Measurements from ENCODE around the gene SEC24C.

DNA sequence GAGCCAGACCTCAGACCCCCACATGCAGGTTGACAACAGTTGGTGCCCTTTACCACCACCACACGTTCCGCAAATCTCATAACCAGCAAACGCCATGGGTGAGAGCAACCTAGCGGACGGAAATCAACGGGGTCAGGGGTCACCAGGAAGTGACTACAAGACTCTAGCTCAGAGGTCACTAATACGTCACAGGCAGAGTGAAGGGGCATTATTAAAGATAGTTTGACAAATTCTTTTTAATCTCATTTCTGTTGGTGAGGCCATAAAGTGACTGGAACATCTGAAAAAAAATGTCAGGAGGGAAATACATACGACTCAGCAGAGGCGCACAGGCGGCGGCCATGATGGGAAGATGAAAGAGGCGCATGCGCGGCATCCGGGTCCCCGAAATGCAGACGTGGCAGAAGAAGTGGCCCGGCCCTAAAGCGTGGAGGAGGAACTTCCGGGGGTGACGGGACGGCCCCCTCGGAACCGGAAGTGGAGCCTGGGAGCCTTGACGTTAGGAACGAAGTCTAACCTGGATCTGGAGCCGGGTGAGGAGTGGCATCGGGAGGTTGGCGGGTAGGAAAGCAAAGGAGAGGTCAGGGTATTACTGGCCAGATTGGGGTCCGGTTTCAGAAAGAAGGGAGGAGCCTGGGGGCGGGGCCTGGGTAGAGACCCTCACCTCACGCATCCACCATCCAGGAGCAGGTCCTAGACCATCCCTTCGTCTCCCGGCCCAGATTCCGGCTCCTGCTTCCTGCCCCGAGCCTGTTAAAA is at the start of gene SEC24C:
- TF ChIP-seq, protein P1, sequence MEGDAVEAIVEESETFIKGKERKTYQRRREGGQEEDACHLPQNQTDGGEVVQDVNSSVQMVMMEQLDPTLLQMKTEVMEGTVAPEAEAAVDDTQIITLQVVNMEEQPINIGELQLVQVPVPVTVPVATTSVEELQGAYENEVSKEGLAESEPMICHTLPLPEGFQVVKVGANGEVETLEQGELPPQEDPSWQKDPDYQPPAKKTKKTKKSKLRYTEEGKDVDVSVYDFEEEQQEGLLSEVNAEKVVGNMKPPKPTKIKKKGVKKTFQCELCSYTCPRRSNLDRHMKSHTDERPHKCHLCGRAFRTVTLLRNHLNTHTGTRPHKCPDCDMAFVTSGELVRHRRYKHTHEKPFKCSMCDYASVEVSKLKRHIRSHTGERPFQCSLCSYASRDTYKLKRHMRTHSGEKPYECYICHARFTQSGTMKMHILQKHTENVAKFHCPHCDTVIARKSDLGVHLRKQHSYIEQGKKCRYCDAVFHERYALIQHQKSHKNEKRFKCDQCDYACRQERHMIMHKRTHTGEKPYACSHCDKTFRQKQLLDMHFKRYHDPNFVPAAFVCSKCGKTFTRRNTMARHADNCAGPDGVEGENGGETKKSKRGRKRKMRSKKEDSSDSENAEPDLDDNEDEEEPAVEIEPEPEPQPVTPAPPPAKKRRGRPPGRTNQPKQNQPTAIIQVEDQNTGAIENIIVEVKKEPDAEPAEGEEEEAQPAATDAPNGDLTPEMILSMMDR (IDR thresholded peaks at IDR 0.05; ENCODE audit: low read depth, low read length), result no peak
- TF ChIP-seq EZH2phosphoT487 (IDR thresholded peaks at IDR 0.05; ENCODE audit: low read depth), result no peak
